BE2C (cell line): ENCODE measurements around the gene FCF1.

Experiments
- DNase-seq: peaks from one replicate; pipeline ENCODE4 v3.0.0-alpha.2; 2020
- H3K27me3 ChIP-seq: fragments of 250-450 bp; sonication (Bioruptor Pico); 2 replicates; pipeline ENCODE4 v1.5.1; 2020; ENCODE audit warnings: mild to moderate bottlenecking
- H3K36me3 ChIP-seq: fragments of 250-450 bp; sonication (Bioruptor Pico); 2 replicates; pipeline ENCODE4 v1.5.1; 2020; ENCODE audit warnings: mild to moderate bottlenecking
- H3K4me1 ChIP-seq: fragments of 250-450 bp; sonication (Bioruptor Pico); 2 replicates; pipeline ENCODE4 v1.5.1; 2020
- H3K4me3 ChIP-seq: 2 replicates; pipeline ENCODE4 v1.5.1; 2011; ENCODE audit warnings: low read depth, low read length
- H3K9me3 ChIP-seq: fragments of 250-450 bp; sonication (Bioruptor Pico); 2 replicates; pipeline ENCODE4 v1.5.1; 2020
- TF ChIP-seq, protein P1 (sequence below): IDR thresholded peaks from 2 replicates; pipeline ENCODE4 v1.5.1; 2012; ENCODE audit warnings: mild to moderate bottlenecking, low read depth, low read length

Gene FCF1

DNA sequence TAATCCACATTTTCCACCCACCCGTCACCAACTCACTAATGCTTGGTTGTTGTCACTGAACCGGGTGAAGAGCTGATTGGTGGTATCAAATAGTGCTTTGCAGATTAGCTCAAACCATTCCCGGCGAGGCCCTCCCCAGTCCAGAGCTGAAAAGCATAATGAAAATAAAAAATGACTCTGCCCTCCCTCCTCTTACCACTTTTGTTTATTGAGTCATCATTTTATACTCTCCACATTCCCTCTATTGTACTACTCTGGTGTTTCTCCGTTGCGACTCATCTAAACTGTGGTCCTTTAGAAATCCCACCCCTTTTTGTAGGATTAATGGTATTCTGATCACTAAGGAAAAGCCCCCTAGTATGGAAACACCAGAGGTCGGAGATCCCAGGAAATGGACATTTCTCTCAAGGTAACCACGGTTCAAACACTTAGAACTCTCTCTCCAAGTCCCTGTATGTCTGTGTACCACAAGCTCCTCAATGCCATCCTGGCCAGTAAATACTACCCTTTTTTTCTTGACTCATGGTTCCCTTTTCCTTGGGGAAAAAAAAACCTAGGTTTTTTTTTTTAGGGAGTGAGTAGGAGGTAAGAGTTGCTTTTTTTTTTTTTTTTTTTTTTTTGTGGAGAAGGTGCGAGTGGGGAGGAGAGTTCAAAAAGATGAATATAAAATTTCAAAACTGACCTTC lies 42.1 kb upstream of the FCF1 start:
- H3K4me3 ChIP-seq, result no peak overlapping the region
- TF ChIP-seq, protein P1, sequence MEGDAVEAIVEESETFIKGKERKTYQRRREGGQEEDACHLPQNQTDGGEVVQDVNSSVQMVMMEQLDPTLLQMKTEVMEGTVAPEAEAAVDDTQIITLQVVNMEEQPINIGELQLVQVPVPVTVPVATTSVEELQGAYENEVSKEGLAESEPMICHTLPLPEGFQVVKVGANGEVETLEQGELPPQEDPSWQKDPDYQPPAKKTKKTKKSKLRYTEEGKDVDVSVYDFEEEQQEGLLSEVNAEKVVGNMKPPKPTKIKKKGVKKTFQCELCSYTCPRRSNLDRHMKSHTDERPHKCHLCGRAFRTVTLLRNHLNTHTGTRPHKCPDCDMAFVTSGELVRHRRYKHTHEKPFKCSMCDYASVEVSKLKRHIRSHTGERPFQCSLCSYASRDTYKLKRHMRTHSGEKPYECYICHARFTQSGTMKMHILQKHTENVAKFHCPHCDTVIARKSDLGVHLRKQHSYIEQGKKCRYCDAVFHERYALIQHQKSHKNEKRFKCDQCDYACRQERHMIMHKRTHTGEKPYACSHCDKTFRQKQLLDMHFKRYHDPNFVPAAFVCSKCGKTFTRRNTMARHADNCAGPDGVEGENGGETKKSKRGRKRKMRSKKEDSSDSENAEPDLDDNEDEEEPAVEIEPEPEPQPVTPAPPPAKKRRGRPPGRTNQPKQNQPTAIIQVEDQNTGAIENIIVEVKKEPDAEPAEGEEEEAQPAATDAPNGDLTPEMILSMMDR, result no peak
- H3K27me3 ChIP-seq, result no peaks in the 10 kb centered on the region
- no peaks in the 10 kb centered on the region for H3K9me3 ChIP-seq
- no peak for DNase-seq
- no peaks in the 10 kb centered on the region for H3K4me1 ChIP-seq
- peaks cover 70% of the 10 kb centered on the region for H3K36me3 ChIP-seq

DNA sequence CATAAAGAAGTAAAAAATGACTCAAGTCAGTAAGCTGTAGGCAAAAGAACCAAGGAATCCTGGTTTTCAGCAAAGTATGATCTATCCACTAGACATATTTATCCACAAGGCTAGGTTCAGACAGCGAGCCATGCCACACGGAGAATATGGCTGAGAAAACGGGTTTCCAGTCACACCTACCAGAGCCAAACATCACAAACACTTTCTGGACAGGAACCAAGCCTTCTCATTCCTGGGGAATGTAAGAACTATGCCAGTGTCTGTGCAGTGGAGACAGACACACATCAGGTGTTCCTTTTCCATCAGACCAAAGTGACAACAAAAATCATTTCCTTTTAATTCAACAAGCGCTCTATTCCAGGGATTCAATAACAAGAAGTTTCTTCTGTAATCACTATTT lies 41.2 kb upstream of the FCF1 start:
- Histone ChIP-seq H3K9me3 (no peaks in the 10 kb centered on the region), H3K4me3 (no peak overlapping the region), H3K27me3 (no peaks in the 10 kb centered on the region), H3K36me3 (peaks cover 72% of the 10 kb centered on the region), H3K4me1 (no peaks in the 10 kb centered on the region)
- DNase-seq, result no peak
- TF ChIP-seq, protein P1, result no peak

DNA sequence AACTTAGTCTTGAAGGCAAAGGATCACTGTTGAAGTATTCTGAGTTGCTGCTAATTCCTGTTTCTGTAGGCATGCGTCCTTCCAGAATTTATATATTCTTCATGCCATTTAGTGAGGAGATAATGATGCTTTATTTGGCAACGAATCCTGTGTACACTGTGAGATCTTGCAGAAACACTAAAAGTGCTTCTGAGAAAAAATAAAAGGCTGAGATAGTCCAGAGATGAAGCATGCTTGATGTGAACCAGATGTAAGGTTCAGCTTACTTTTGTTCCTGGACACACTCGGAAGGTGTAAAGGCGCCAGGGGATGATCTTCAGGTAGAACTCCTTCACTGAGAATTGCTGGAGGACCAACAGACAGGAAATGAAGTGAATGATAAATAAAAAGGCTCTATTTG lies 39.2 kb upstream of the FCF1 start:
- TF ChIP-seq, protein P1, result no peak
- no peak for DNase-seq
- Histone ChIP-seq H3K4me1 (no peaks in the 10 kb centered on the region), H3K36me3 (peaks cover 60% of the 10 kb centered on the region), H3K27me3 (no peaks in the 10 kb centered on the region), H3K4me3 (no peak overlapping the region), H3K9me3 (no peaks in the 10 kb centered on the region)

DNA sequence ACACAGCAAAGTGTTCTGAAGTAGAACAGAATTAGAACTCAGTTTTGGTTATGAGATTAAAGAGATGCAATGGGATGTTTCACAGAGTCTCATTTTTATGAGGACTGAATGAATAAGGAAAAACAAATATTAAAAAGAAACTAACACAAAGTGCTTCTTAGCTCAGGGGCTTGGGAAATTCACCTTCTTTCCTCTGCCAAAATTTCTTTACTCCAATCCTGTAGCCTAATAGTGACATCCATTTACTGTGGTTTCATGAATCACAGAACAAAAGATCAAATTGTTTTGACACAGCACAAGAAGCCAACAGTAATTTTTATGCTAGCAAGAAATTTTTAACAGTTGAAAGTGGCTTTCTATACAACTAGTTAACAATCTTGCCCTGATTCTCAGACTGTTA lies 37.7 kb upstream of the FCF1 start:
- no peak overlapping the region for H3K4me3 ChIP-seq
- H3K27me3 ChIP-seq, result no peaks in the 10 kb centered on the region
- no peaks in the 10 kb centered on the region for H3K4me1 ChIP-seq
- TF ChIP-seq, protein P1, result no peak
- DNase-seq, result no peak
- no peaks in the 10 kb centered on the region for H3K9me3 ChIP-seq
- H3K36me3 ChIP-seq, result peaks cover 50% of the 10 kb centered on the region

DNA sequence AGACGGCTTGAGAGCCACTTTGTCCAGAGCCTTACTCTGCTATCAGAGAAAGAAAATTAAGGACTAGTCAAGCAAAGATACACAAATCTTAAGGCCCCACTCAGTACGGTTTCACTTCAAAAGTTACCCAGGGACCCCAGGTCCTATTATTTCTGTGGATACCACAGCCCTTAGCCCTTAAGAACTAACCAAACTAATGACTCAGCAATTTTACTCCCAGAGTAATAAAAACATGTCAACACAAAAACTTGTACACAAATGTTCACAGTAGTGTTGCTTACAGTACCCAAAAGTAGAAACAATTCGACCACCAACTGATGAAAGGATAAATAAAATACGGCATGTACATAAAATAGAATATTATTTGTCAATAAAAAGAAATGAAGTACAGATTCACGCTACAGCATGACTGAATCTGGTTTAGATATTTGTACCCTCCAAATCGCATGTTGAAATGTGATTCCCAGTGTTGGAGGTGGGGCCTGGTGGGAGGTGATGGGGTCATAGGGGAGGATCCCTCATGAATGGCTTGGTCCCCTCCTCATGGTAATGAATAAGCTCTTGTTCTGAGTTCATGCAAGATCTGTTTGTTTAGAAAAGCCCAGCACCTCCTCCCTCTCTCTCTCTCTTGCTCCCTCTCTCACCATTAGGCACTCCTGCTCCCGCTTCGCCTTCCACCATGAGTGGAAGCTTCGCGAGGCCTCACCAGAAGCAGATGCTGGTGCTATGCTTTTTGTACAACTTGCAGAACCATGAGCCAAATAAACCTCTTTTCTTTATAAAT lies 30.6 kb upstream of the FCF1 start:
- H3K4me1 ChIP-seq, result no peaks in the 10 kb centered on the region

More for the DNA sequence above, 30.6 kb upstream of the FCF1 start:
- Histone ChIP-seq H3K27me3 (no peaks in the 10 kb centered on the region), H3K36me3 (peaks cover 30% of the 10 kb centered on the region), H3K4me3 (no peak overlapping the region), H3K9me3 (no peaks in the 10 kb centered on the region)
- TF ChIP-seq, protein P1, result no peak
- DNase-seq, result no peak
